ENCODE data around the gene LRMDA. TPM values are rescaled to one million over a fixed set of nuclear protein-coding genes. Genes with fewer than 3 reads are reported as not detected.

Gene LRMDA
- total and polyA plus RNA-seq, 2 of the 4 experiments (the other 2 are of a cell fraction): 0.07 TPM; not detected in 1

- Histone ChIP-seq H2BK5ac (ENCODE audit: low read depth, low read length, poor library complexity, severe bottlenecking) (no peak overlapping the region), H3K79me1 (ENCODE audit: low read depth in 1 of 2, low read length in 2 of 2) (no peaks in the 10 kb centered on the region), H3K14ac (replicated peaks; ENCODE audit: low read depth, low read length) (no peak overlapping the region), H2AFZ (replicated peaks; ENCODE audit: low read length, poor library complexity) (no peak overlapping the region), H3K18ac (ENCODE audit: low read depth, low read length) (no peak overlapping the region), H3K56ac (ENCODE audit: extremely low read depth, insufficient read depth, low read length) (no peak overlapping the region), H2BK120ac (ENCODE audit: low read depth, low read length) (no peak overlapping the region), H3K9ac (ENCODE audit: low read depth, low read length) (no peak overlapping the region), H2BK20ac (ENCODE audit: low read depth, low read length) (no peak overlapping the region), H3K4me3 (ENCODE audit: insufficient read depth, low read depth, low read length) (no peak overlapping the region), H4K8ac (ENCODE audit: low read depth in 2 of 2, low read length in 2 of 2) (no peak overlapping the region), H2BK15ac (ENCODE audit: low read depth, low read length) (no peak overlapping the region), H3K4me2 (ENCODE audit: low read depth, low read length) (no peak overlapping the region), H3K36me3 (ENCODE audit: control insufficient read depth, insufficient read depth, low read length) (no peaks in the 10 kb centered on the region), H3K27me3 (ENCODE audit: control insufficient read depth, insufficient read depth, low read length) (peaks cover 5% of the 10 kb centered on the region), H2AK9ac (replicated peaks; ENCODE audit: low read depth, low read length, poor library complexity) (no peak overlapping the region), H3K9me3 (ENCODE audit: control insufficient read depth, insufficient read depth, low read length) (no peaks in the 10 kb centered on the region), H4K5ac (ENCODE audit: low read depth, low read length) (no peak overlapping the region), H3K4me1 (ENCODE audit: control insufficient read depth, insufficient read depth, low read length) (no peaks in the 10 kb centered on the region), H4K91ac (ENCODE audit: insufficient read depth, low read depth, low read length) (no peak overlapping the region), H3K23ac (ENCODE audit: low read depth, low read length) (no peak overlapping the region), H2AK5ac (ENCODE audit: low read depth, low read length) (no peak overlapping the region), H3K4ac (ENCODE audit: low read depth, low read length) (no peak overlapping the region), H3K27ac (ENCODE audit: insufficient read depth, low read length) (no peak overlapping the region), H4K20me1 (ENCODE audit: insufficient read depth, low read length) (no peaks in the 10 kb centered on the region), H3K9me1 (ENCODE audit: insufficient read depth, low read length) (no peaks in the 10 kb centered on the region)
- ATAC-seq (ENCODE audit: low read depth): no peak
- no peak for TF ChIP-seq RCOR1 (IDR thresholded peaks at IDR 0.05; ENCODE audit: insufficient replicate concordance, low read length)
- no peak for TF ChIP-seq SMC3 (IDR thresholded peaks at IDR 0.05; ENCODE audit: low read depth, low read length)
- no peak for TF ChIP-seq RFX5 (IDR thresholded peaks at IDR 0.05; ENCODE audit: low read depth, low read length)
- no peak for TF ChIP-seq BHLHE40 (IDR thresholded peaks at IDR 0.05; ENCODE audit: low read depth, low read length)
- no peak for TF ChIP-seq CEBPB (IDR thresholded peaks at IDR 0.05; ENCODE audit: low read depth, low read length)
- TF ChIP-seq CTCF (conservative IDR thresholded peaks at IDR 0.05; ENCODE audit: low read depth, low read length): no peak
- no peak for TF ChIP-seq CHD1 (IDR thresholded peaks at IDR 0.05; ENCODE audit: low read depth, low read length)
- no peak for TF ChIP-seq MXI1 (IDR thresholded peaks at IDR 0.05; ENCODE audit: borderline replicate concordance, low read depth, low read length)
- TF ChIP-seq POLR2A (IDR thresholded peaks at IDR 0.05; ENCODE audit: low read depth, low read length): no peak
- no peak for TF ChIP-seq NFE2L2 (IDR thresholded peaks at IDR 0.05; ENCODE audit: low read depth, low read length)
- no peak for TF ChIP-seq USF2 (IDR thresholded peaks at IDR 0.05; ENCODE audit: low read depth, low read length)
- no peak for TF ChIP-seq FOS (IDR thresholded peaks at IDR 0.05; ENCODE audit: low read depth, low read length)
- dilution Hi-C loops (cut with HindIII; ENCODE audit: low sequenced_read_pairs, unreplicated experiment): no loop called here
- no peak for DNase-seq
- no TSS peak for BruUV-seq (replicated peaks)
- CTCF ChIA-PET: no interaction called here
- in situ Hi-C loops (cut with MboI; ENCODE audit: low sequenced_read_pairs): no loop called here
- POLR2A ChIA-PET (ENCODE audit: unreplicated experiment): no interaction called here
- WGBS, 2 experiments (ENCODE audit: extremely low coverage in 2 of 2, insufficient read length in 1 of 2): 59% methylated on average over 3 of the region's 7 CpGs; no CpG with 5 or more reads in 1 of the 2 experiments
- intact Hi-C loops (cut with micrococcal nuclease): no loop called here
These were observed 229.4 kb downstream of the LRMDA start for GRCh38 chr10:75660823-75661222.

Data from IMR-90 (cell line).